Subcutaneous adipose tissue (tissue), 4 donors: Measurements from ENCODE around the gene LONP2. TPM values are rescaled to one million over a fixed set of nuclear protein-coding genes. Genes with fewer than 3 reads are reported as not detected.

Experiments used
- total RNA-seq, 4 donors: library from RNA; depleted of rRNA; stranded (reverse); fragments of >200 nt; gene quantifications; one replicate each; pipeline ENCODE4 v1.1.0, GENCODE V29; 2016
- TF ChIP-seq, protein P1 (sequence below): fragments of 450-650 bp; IDR thresholded peaks from one replicate; pipeline ENCODE4 v1.5.1; 2016; ENCODE audit warnings: low read depth, mild to moderate bottlenecking, control low read depth, antibody characterized with exemption, moderate library complexity

The LONP2 gene
- total RNA-seq, 4 donors from 2014 or later, result 48.8 to 69.1 (median 55.1) TPM

- TF ChIP-seq, protein P1, sequence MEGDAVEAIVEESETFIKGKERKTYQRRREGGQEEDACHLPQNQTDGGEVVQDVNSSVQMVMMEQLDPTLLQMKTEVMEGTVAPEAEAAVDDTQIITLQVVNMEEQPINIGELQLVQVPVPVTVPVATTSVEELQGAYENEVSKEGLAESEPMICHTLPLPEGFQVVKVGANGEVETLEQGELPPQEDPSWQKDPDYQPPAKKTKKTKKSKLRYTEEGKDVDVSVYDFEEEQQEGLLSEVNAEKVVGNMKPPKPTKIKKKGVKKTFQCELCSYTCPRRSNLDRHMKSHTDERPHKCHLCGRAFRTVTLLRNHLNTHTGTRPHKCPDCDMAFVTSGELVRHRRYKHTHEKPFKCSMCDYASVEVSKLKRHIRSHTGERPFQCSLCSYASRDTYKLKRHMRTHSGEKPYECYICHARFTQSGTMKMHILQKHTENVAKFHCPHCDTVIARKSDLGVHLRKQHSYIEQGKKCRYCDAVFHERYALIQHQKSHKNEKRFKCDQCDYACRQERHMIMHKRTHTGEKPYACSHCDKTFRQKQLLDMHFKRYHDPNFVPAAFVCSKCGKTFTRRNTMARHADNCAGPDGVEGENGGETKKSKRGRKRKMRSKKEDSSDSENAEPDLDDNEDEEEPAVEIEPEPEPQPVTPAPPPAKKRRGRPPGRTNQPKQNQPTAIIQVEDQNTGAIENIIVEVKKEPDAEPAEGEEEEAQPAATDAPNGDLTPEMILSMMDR, result no peak
These were observed 37.4 kb upstream of the LONP2 start for GRCh38 chr16:48206594-48207242.

DNA sequence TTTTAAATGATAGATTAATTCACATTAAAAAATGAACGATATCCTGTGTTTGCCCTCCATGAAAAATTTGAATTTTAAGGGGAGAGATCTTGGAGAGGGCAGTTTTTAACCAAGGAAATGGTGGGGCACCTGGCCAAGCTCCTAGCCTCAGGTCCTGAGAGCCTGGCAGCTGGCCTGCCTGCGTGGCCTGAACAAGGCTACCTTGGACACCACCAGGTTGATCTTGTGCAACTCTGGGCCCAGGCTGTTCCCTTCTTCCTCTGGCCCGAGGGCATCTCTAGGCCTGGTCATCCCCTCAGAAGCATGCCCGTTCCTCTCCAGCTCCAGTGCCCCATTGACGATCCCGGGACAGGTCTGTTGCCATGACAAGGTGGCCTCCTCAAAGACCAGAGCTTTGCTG, 33.4 kb upstream of the LONP2 start:
- TF ChIP-seq, protein P1, result no peak

GRCh38 chr16:48212033-48212432, 32.1 kb upstream of the LONP2 start:
- TF ChIP-seq, protein P1, result no peak

GRCh38 chr16:48215738-48216137, 28.4 kb upstream of the LONP2 start:
- TF ChIP-seq, protein P1, result no peak

DNA sequence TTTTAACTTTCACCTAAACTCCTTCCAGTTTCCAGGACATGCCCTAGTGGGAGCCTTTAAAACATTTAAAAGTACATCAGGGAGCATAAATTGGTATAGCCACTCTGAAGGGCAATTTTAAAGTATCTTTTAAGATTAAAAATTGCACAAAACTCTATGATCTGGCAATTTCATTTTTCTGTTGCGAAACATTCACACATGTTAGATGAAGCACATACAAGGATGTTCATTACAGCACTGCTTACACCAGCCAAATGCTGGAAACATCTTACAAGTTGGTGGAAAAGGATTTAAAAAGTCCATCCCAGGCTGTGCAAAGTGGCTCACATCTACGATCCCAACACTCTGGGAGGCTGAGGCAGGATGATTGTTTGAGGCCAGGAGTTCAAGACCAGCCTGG, 26.4 kb upstream of the LONP2 start:
- TF ChIP-seq, protein P1, result no peak

GRCh38 chr16:48218473-48218872, 25.6 kb upstream of the LONP2 start:
- TF ChIP-seq, protein P1, result no peak

DNA sequence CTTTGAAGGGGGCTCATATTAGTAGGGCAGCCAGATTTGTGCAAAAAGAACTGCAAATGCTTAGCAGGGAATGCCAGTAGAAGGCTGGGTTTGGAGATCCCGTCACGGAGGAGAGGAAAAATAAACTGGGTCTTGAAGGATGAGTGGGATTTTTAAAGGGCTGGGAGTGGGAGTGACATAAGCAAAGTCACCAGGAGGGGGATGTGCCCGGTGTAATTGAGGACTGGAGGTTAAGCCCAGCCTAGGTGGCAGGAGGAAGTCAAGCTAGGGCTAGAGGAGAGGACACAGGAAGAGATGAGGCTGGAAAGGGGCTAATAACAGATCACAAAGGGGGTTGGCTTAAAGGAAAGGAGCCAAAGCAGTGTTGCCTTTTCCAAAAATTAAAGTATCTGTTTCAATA, 23.2 kb upstream of the LONP2 start:
- TF ChIP-seq, protein P1, result no peak
